ENCODE data around the gene TUT4.

DNA sequence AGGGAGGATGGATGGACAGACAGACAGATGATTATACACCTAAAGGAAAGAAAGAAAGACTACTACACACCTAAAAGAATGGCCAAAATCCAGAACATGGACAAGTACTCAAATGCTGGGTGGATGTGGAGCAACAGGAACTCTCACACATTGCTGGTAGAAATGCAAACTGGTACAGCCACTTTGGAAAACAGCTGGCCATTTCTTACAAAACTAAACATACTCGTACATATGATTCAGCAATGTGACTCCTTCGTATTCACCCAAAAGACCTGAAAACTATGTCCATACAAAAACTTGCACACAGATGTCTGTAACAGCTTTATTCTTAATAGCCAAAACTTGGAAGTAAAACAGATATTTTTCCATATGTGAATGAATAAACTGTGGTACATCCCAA lies 97.2 kb downstream of the TUT4 start:
- TF ChIP-seq POLR2A (IDR thresholded peaks at IDR 0.05), result no peak
- TF ChIP-seq CTCF (IDR thresholded peaks at IDR 0.05), result no peak
